Fibroblast of lung (primary cell): ENCODE data around the gene TPD52L1. TPM values are rescaled to one million over a fixed set of nuclear protein-coding genes. Genes with fewer than 3 reads are reported as not detected.
A peak's percentile ranks its signal among the peaks of the same experiment; 100 is the strongest.

Source experiments
- DNase-seq, 2 donors: peaks; one replicate each; pipeline versions ENCODE4 v3.0.0 to v3.0.0-alpha.2; 2010; ENCODE audit warnings: low read depth in 2 of 2
- H2AFZ ChIP-seq: 2 replicates; pipeline ENCODE4 v1.5.1; 2012; ENCODE audit warnings: low read length, control low read depth, inconsistent platforms
- H3K27ac ChIP-seq: 2 replicates; pipeline ENCODE4 v1.5.1; 2011; ENCODE audit warnings: low read length, control low read depth; ENCODE audit not compliant: insufficient read depth
- H3K27me3 ChIP-seq: 2 replicates; pipeline ENCODE4 v1.5.1; 2011; ENCODE audit warnings: mild to moderate bottlenecking, low read length; ENCODE audit not compliant: control insufficient read depth, insufficient read depth
- H3K36me3 ChIP-seq: 2 replicates; pipeline ENCODE4 v1.5.1; 2011; ENCODE audit warnings: low read length; ENCODE audit not compliant: control insufficient read depth, insufficient read depth
- H3K4me1 ChIP-seq: 2 replicates; pipeline ENCODE4 v1.5.1; 2011; ENCODE audit warnings: low read length; ENCODE audit not compliant: control insufficient read depth, insufficient read depth; ENCODE audit errors: extremely low read depth
- H3K4me2 ChIP-seq: 2 replicates; pipeline ENCODE4 v1.5.1; 2011; ENCODE audit warnings: low read length, control low read depth; ENCODE audit not compliant: insufficient read depth; ENCODE audit errors: extremely low read depth
- H3K4me3 ChIP-seq, 4 experiments: fragments of 200-600 bp in 1 of 4; sonication (generic) in 1 of 4; replicated peaks in 1 of 4; 2 replicates each; pipeline ENCODE4 v1.5.1; 2011 to 2016; ENCODE audit warnings: low read length in 4 of 4, low read depth in 3 of 4, mild to moderate bottlenecking in 3 of 4, control low read depth in 2 of 4, inconsistent platforms in 1 of 4, mixed read lengths in 1 of 4; ENCODE audit not compliant: insufficient read depth in 1 of 4; ENCODE audit errors: control extremely low read depth in 1 of 4
- H3K79me2 ChIP-seq: 2 replicates; pipeline ENCODE4 v1.5.1; 2012; ENCODE audit warnings: mild to moderate bottlenecking, low read length, inconsistent platforms; ENCODE audit not compliant: control insufficient read depth, insufficient read depth
- H3K9ac ChIP-seq: 2 replicates; pipeline ENCODE4 v1.5.1; 2011; ENCODE audit warnings: mild to moderate bottlenecking, low read length, control low read depth; ENCODE audit not compliant: insufficient read depth
- H3K9me3 ChIP-seq: 2 replicates; pipeline ENCODE4 v1.5.1; 2012; ENCODE audit warnings: low read depth, low read length; ENCODE audit not compliant: control insufficient read depth, insufficient read depth
- H4K20me1 ChIP-seq: 2 replicates; pipeline ENCODE4 v1.5.1; 2011; ENCODE audit warnings: low read length; ENCODE audit not compliant: control insufficient read depth, insufficient read depth; ENCODE audit errors: extremely low read depth
- EZH2 ChIP-seq: IDR thresholded peaks from 2 replicates; pipeline ENCODE4 v1.5.1; 2012; ENCODE audit warnings: low read length, control low read depth, mild to moderate bottlenecking; ENCODE audit errors: missing control alignments
- polyA plus RNA-seq, 2 donors: library from polyadenylated mRNA; depleted of rRNA in 1 of 2; stranded (reverse) in 1 of 2; unstranded in 1 of 2; fragments of >200 nt; gene quantifications; 2 replicates each; pipeline ENCODE4 v1.2.1, GENCODE V29; 2011 to 2012; ENCODE audit warnings: missing spikeins in 1 of 2
- total RNA-seq: library from RNA; depleted of rRNA; stranded (reverse); fragments of >200 nt; gene quantifications from 2 replicates; pipeline ENCODE4 v1.2.1, GENCODE V29; 2014
- TF ChIP-seq, protein P1 (sequence below), 2 donors: IDR thresholded peaks in 1 of 2; conservative IDR thresholded peaks in 1 of 2; 1 replicate in 1 of 2; 2 replicates in 1 of 2; pipeline ENCODE4 v1.5.1; 2011 to 2012; ENCODE audit warnings: low read length in 2 of 2, control low read depth in 1 of 2, inconsistent platforms in 1 of 2, low read depth in 1 of 2, mild to moderate bottlenecking in 1 of 2

Gene TPD52L1
- total and polyA plus RNA-seq, 2 donors (not counting 1 experiment from before 2014, with no cell fraction given), result 41.0 to 75.9 TPM

DNA sequence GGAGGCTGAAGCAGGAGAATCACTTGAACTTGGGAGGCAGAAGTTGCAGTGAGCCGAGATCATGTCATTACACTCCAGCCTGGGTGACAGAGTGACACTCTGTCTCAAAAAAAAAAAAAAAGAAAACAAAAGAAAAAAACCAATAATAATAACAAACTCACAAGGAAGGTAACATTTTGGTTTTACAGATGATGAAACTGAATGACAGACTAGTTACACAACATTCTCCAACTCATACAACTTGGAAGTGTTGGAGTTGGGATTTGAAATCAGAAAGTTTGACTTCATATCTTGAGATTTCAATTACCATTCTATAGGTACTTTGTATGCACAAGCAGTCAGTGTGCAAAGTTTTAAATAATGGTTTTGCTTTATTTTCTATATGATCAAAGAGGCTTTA, 10.2 kb downstream of the TPD52L1 start:
- Histone ChIP-seq H2AFZ (no peak overlapping the region), H3K9ac (no peak overlapping the region), H3K27me3 (no peaks in the 10 kb centered on the region), H3K36me3 (no peaks in the 10 kb centered on the region), H3K79me2 (no peaks in the 10 kb centered on the region), H3K4me3 (no peak overlapping the region), H3K27ac (no peak overlapping the region), H4K20me1 (no peaks in the 10 kb centered on the region), H3K9me3 (no peaks in the 10 kb centered on the region), H3K4me2 (no peak overlapping the region), H3K4me1 (no peaks in the 10 kb centered on the region)
- no peak for TF ChIP-seq EZH2
- TF ChIP-seq, protein P1, sequence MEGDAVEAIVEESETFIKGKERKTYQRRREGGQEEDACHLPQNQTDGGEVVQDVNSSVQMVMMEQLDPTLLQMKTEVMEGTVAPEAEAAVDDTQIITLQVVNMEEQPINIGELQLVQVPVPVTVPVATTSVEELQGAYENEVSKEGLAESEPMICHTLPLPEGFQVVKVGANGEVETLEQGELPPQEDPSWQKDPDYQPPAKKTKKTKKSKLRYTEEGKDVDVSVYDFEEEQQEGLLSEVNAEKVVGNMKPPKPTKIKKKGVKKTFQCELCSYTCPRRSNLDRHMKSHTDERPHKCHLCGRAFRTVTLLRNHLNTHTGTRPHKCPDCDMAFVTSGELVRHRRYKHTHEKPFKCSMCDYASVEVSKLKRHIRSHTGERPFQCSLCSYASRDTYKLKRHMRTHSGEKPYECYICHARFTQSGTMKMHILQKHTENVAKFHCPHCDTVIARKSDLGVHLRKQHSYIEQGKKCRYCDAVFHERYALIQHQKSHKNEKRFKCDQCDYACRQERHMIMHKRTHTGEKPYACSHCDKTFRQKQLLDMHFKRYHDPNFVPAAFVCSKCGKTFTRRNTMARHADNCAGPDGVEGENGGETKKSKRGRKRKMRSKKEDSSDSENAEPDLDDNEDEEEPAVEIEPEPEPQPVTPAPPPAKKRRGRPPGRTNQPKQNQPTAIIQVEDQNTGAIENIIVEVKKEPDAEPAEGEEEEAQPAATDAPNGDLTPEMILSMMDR (conservative IDR thresholded peaks at IDR 0.05 in 1 of 2, IDR thresholded peaks at IDR 0.05 in 1 of 2; ENCODE audit: low read depth in 1 of 2, low read length in 2 of 2), result no peak
- DNase-seq, result no peak

DNA sequence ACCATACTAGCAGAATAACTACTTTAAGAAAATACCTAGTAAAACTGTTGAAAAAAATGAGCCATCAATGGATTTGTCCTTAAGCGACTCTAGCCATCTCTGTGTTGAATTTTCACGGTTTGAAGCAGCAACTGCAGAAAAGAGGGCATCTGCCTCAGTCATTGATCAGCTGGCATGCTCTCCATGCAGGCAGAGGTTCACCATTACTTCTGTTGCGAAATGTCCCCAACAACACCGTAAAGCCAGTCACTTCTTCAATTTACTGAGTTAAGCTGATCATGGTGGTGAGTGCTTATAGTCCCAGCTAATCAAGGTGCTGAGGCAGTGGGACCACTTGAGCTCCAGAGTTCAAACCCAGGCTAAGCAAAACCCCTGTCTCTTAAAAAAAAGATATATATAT, 11.1 kb downstream of the TPD52L1 start:
- no peaks in the 10 kb centered on the region for H3K4me1 ChIP-seq
- H3K4me2 ChIP-seq, result no peak overlapping the region
- H3K27me3 ChIP-seq, result no peaks in the 10 kb centered on the region
- no peaks in the 10 kb centered on the region for H3K9me3 ChIP-seq
- no peaks in the 10 kb centered on the region for H3K79me2 ChIP-seq
- H3K27ac ChIP-seq, result no peak overlapping the region
- no peak for DNase-seq
- TF ChIP-seq, protein P1 (conservative IDR thresholded peaks at IDR 0.05 in 1 of 2, IDR thresholded peaks at IDR 0.05 in 1 of 2; ENCODE audit: low read depth in 1 of 2, low read length in 2 of 2), result no peak
- no peak for TF ChIP-seq EZH2
- no peaks in the 10 kb centered on the region for H4K20me1 ChIP-seq
- no peak overlapping the region for H3K9ac ChIP-seq
- no peak overlapping the region for H2AFZ ChIP-seq
- H3K4me3 ChIP-seq, result no peak overlapping the region
- no peaks in the 10 kb centered on the region for H3K36me3 ChIP-seq

DNA sequence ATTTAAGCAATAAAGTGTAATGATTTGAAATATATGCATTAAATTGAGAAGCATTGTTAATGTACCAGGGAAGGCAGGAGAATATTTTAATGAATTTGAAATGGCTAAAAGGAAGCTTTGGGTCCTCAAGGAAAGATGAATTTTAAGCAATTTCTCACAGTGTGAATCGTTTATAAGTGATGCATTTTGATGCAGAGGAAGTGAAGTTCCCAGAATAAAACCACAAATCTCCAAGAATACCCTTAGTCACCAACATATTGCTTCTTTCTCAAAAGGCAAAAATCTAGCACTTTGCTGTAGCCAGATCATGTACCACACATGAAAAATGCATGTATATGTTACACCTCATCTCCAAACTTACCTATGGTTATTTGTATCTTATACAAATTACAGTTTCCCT, 11.7 kb downstream of the TPD52L1 start:
- Histone ChIP-seq H4K20me1 (no peaks in the 10 kb centered on the region), H3K27me3 (no peaks in the 10 kb centered on the region), H2AFZ (no peak overlapping the region), H3K79me2 (no peaks in the 10 kb centered on the region), H3K4me3 (no peak overlapping the region), H3K4me2 (no peak overlapping the region), H3K9ac (no peak overlapping the region), H3K27ac (no peak overlapping the region), H3K36me3 (no peaks in the 10 kb centered on the region), H3K9me3 (no peaks in the 10 kb centered on the region), H3K4me1 (no peaks in the 10 kb centered on the region)
- peak in 1 of 2 donors; percentile 70 for DNase-seq
- TF ChIP-seq, protein P1 (conservative IDR thresholded peaks at IDR 0.05 in 1 of 2, IDR thresholded peaks at IDR 0.05 in 1 of 2; ENCODE audit: low read depth in 1 of 2, low read length in 2 of 2), result no peak
- no peak for TF ChIP-seq EZH2
